ENCODE data around the gene NXN.
A peak's percentile ranks its signal among the peaks of the same experiment; 100 is the strongest.
"Not testable (repeated sequence)": the region's sequence is repeated elsewhere in the genome, so short reads cannot be mapped to it uniquely, and the experiment has no call there.

NXN gene

DNA sequence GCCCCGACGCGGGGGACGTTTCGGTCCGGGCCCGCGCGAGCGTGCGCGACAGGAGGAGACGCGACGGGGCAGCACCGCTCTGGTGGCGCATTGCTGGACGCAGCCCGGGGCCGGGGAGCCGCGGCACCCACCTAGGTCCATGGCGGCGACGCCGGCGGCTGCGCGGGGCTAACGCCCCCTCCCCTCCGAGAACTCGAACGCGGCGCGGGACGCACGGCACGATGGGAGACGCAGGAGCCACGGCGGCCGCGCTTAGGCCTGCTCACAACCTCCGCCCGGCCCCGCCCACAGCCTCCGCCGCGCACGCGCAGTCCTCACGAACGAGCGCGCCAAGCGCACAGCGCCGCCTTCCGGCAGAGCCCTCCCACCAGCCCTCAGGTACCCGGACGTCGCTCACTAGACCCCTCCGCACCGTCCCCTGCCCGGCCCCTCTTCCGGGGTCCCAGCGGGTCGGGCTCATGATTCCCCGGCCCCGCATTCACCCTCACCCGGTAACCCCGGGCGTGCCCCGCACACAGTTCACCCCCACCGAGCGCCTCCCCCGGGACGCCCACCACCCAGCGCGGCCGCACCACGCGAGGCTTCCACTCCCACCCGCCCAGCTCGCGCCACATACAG lies 227.5 kb downstream of the NXN start, which contains the start of gene GEMIN4:
Gene GEMIN4, minus strand, starts transcription at position 263 of the 618 bp plus-strand sequence. Its CDS starts 122 bp downstream, at position 141.
- peak; percentile 88 to 93 for DNase-seq

DNA sequence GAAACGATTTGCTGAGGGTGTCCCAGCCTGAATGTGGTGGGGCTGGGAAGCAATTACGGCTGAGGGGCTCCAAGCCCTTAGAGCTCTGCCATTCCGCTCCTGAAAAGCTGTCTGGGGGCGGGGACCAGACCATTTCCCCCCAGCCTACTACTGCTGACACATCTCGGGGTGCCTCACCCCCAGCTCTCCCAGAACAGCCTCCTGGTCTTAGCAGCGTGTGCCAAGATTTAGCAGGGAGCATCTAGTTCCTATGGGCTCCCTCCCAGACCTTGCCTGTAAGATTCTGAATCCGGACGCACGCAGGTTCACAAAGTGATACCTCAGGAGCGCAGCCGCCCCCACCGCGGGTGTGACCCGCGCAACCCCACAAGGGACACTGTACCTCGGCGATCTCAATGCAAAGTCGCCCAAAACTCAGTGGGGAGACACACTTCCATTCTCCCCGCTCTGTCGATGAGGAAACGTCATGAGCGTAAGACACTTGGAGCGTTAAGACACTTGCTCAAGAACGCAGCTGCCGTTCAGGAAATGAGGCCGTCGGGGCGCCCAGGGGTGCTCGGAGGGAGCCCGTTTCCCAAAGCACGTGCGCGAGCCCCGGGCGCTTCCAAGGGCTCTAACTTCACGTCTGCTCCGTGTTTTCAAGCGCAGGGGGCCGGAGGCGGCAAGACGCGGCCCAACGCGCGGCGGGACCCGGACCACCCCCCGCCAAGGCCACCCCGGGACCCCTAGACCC lies 228.1 kb downstream of the NXN start:
- DNase-seq = no peak

DNA sequence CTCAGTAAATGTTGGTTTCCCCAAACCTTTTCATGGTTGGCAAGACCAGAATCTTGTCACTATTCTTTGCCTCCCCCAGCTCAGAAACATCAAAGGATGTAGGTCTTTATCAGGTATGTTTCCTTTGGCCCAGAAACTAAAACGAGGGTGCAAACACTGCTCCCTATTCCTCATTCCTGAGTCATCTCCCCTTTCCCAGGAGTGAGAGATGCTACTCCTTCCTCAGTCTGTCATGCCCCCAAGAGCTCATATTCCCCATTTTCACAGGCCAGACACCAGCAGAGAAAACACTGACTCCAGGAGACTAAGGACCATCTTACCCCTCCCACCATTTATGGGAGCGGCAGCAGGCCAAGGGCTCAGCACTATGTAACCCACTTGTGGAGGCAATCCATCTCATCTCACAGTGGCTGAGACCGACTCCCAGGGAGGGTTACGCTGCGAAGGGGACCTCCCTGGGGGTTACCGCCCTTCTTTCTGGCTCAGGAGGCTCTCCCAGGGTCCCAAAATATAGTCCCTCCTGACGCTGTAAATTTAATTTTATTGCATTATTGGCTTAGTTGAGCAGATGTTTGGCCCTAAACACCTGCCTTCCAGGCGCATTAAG lies 229.0 kb downstream of the NXN start:
- DNase-seq = no peak

DNA sequence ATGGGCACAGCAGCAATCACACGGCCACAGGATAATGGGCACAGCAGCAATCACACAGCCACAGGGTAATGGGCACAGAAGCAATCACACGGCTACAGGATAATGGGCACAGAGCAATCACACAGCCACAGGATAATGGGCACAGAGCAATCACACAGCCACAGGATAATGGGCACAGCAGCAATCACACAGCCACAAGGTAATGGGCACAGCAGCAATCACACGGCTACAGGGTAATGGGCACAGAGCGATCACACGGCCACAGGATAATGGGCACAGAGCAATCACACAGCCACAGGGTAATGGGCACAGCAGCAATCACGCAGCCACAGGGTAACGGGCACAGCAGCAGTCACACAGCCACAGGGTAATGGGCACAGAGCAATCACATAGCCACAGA lies 230.2 kb downstream of the NXN start:
- not testable (repeated sequence) for DNase-seq

All from NCI-H1930 (cell line).